ENCODE measurements around the gene KLHL14. TPM values are rescaled to one million over a fixed set of nuclear protein-coding genes. Genes with fewer than 3 reads are reported as not detected.

The KLHL14 gene
- total and polyA plus RNA-seq, 2 experiments from 2014 or later = 0.44 to 1.9 TPM

GRCh38 chr18:32754508-32755263, 18.1 kb downstream of the KLHL14 start (continued):
- TF ChIP-seq ZNF462 (CRISPR knock-in tag; IDR thresholded peaks at IDR 0.05) (no peak), ZNF331 (CRISPR knock-in tag; IDR thresholded peaks at IDR 0.05; ENCODE audit: low read depth) (no peak), EZH2 (IDR thresholded peaks at IDR 0.05; ENCODE audit: low read depth, unreplicated experiment) (no peak), STAT1 (IDR thresholded peaks at IDR 0.05; ENCODE audit: unreplicated experiment) (no peak)

GRCh38 chr18:32753656-32754260, 19.1 kb downstream of the KLHL14 start:
- DNase-seq (ENCODE audit: low spot score) = no peak
- H3K9me3 Mint-ChIP-seq = no peaks in the 10 kb centered on the region
- ATAC-seq = peak; percentile 30
- Histone ChIP-seq H3K27ac (ENCODE audit: low read depth) (no peak overlapping the region), H3K36me3 (ENCODE audit: insufficient read depth) (no peaks in the 10 kb centered on the region), H3K4me1 (ENCODE audit: insufficient read depth) (peaks cover 16% of the 10 kb centered on the region), H2AFZ (no peak overlapping the region), H4K20me1 (replicated peaks; ENCODE audit: insufficient read depth) (no peaks in the 10 kb centered on the region), H3K27me3 (ENCODE audit: insufficient read depth) (no peaks in the 10 kb centered on the region), H3K4me2 (no peak overlapping the region), H3K4me3 (no peak overlapping the region), H3K79me2 (replicated peaks; ENCODE audit: insufficient read depth) (no peaks in the 10 kb centered on the region), H3F3A (replicated peaks; ENCODE audit: low read depth) (no peaks in the 10 kb centered on the region), H3K9me2 (ENCODE audit: insufficient read depth) (no peaks in the 10 kb centered on the region)
- no peak overlapping the region for H3K4me3 Mint-ChIP-seq
- H3K36me3 Mint-ChIP-seq (ENCODE audit: low read depth) = peaks cover 3% of the 10 kb centered on the region; the same call in 2 of the 3 replicates
- H3K4me1 Mint-ChIP-seq = peaks cover 32% of the 10 kb centered on the region
- peaks cover 2% of the 10 kb centered on the region for H3K27me3 Mint-ChIP-seq (ENCODE audit: insufficient read depth, low read depth, poor library complexity)
- TF ChIP-seq POLR2AphosphoS5 (IDR thresholded peaks at IDR 0.05; ENCODE audit: low read depth) (no peak), CREB1 (CRISPR knock-in tag; IDR thresholded peaks at IDR 0.05; ENCODE audit: low read depth) (no peak), STAT1 (IDR thresholded peaks at IDR 0.05; ENCODE audit: unreplicated experiment) (no peak), REST (IDR thresholded peaks at IDR 0.05; ENCODE audit: unreplicated experiment) (no peak), EZH2phosphoT487 (IDR thresholded peaks at IDR 0.05; ENCODE audit: unreplicated experiment) (no peak), CTCF (conservative IDR thresholded peaks at IDR 0.05; ENCODE audit: low read depth in 2 of 2) (no peak), NANOG (IDR thresholded peaks at IDR 0.05; ENCODE audit: borderline replicate concordance) (no peak), EZH2 (IDR thresholded peaks at IDR 0.05; ENCODE audit: low read depth, unreplicated experiment) (no peak)
- H3K27ac Mint-ChIP-seq = no peak overlapping the region

All from GM23338 (cell line).